ENCODE results near the gene MEOX2. TPM values are rescaled to one million over a fixed set of nuclear protein-coding genes. Genes with fewer than 3 reads are reported as not detected.

The MEOX2 gene
- total and polyA plus RNA-seq, 2 of the 8 experiments (the other 6 are each of a cell fraction or from before 2014, with no cell fraction given) = 0.05 to 0.19 TPM

DNA sequence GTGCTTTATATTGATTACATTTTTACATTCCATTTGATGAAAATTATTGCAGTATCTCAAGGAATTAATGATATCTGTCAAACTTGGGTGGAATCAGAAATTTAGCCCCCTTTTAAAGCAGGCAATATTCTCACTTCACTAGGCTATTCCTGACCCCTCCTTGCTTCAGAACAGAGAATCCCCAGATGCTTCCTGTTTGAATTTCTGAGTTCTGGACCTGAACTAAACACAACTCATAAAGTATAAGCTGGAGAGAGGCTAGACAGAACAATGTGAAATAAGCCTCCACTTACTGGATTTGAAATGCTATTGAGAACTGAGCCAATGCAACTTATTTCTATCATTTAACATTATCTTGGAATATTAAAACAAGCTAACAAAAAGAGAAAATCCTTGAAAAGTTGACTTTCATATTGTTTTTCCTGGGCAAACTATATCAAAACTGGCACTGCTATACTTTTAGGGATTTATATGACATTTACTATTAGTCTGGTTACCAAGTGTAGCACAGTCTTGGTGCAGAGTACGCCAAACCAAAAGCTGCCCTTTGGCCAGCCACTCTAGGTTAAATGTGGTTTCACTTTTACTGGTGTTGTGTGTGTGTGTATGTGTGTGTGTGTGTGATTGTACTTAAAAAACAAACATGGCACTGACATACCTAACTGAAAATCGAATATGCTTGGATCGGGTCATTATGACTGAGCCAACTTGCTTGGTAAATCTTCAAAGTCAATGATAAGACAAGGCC lies 105.7 kb downstream of the MEOX2 start (continued):
- TF ChIP-seq POU5F1 (IDR thresholded peaks at IDR 0.05; ENCODE audit: low read depth, low read length) (no peak), TAF7 (optimal IDR thresholded peaks at IDR 0.05; ENCODE audit: borderline replicate concordance, low read depth, low read length) (no peak), BRCA1 (IDR thresholded peaks at IDR 0.05; ENCODE audit: low read depth, low read length) (no peak), CHD7 (IDR thresholded peaks at IDR 0.05; ENCODE audit: insufficient replicate concordance, low read length) (no peak), TCF12 (IDR thresholded peaks at IDR 0.05; ENCODE audit: low read depth, low read length) (no peak)

All from H1 (cell line).